Pancreas (tissue), 10 donors: Measurements from ENCODE around the gene HOXC10. TPM values are rescaled to one million over a fixed set of nuclear protein-coding genes. Genes with fewer than 3 reads are reported as not detected.

Experiments
- ATAC-seq, 4 donors: fragments of 200-7000 bp; cut with Tn5 transposase; one replicate each; pipeline versions ENCODE4 v1.8.0 to v1.9.1; 2020; ENCODE audit warnings: mild to moderate bottlenecking in 4 of 4, moderate library complexity in 4 of 4
- DNase-seq, 6 donors: peaks; one replicate each; pipeline ENCODE4 v3.0.0-alpha.2; 2020
- FAIRE-seq: peaks from 2 replicates; lab custom pipeline; 2012; peaks lifted over from hg19 to GRCh38; lab: Jason Lieb, UNC
- H3K27ac ChIP-seq, 4 donors: fragments of 200-600 bp; sonication (generic); 1 replicate in 3 of 4; 2 replicates in 1 of 4; pipeline versions ENCODE4 v1.5.0 to v1.8.0; 2020
- H3K27me3 ChIP-seq, 4 donors: fragments of 200-600 bp; one replicate each; pipeline ENCODE4 v1.8.0; 2021
- H3K36me3 ChIP-seq, 3 donors: fragments of 200-600 bp; sonication (generic) in 1 of 3; one replicate each; pipeline versions ENCODE4 v1.5.0 to v1.8.0; 2020 to 2021
- H3K4me1 ChIP-seq, 3 donors: fragments of 200-600 bp; one replicate each; pipeline ENCODE4 v1.8.0; 2021
- H3K4me3 ChIP-seq, 4 donors: fragments of 200-600 bp; sonication (generic) in 2 of 4; one replicate each; pipeline versions ENCODE4 v1.5.0 to v1.8.0; 2020 to 2021
- H3K9me3 ChIP-seq, 4 donors: fragments of 200-600 bp; one replicate each; pipeline ENCODE4 v1.8.0; 2021
- CTCF ChIP-seq, 4 donors: fragments of 200-600 bp; sonication (generic) in 3 of 4; IDR thresholded peaks; one replicate each; pipeline versions ENCODE4 v1.5.0 to v1.8.0; 2021; ENCODE audit warnings: antibody characterized with exemption in 4 of 4
- WGBS, 2 donors: extraction: QIAGEN DNeasy Blood & Tissue Kit; methylation state at CpG; one replicate each; pipeline ENCODE4 v1.1.7; 2013; 5-methylcytosine and 5-hydroxymethylcytosine counted together
- intact Hi-C, 3 donors: fragments of 100-400 bp; cut with DNase I; formaldehyde crosslinking; loops; one replicate each; pipeline versions ENCODE4 v1.11.1 to v1.14.2; 2022
- polyA plus RNA-seq, 2 donors: library from polyadenylated mRNA; stranded (reverse); fragments of 200-250 nt; gene quantifications; one replicate each; pipeline ENCODE4 v1.2.3, GENCODE V29; 2013
- total RNA-seq, 6 donors: library from RNA; stranded (reverse); fragmentation: NEBNext Ultra II Directional in 4 of 6; extraction: Animal tissue kit (Norgen Biotek cat#: 25700) in 4 of 6; gene quantifications; one replicate each; pipeline versions ENCODE4 v1.2.1 to v1.2.4, GENCODE V29; 2021 to 2023
- donor health status: healthy with polysubstance abuse.
- donor health status: DM: no; HTN: no; CAD: no; lungs with moderate emphysema.
- donor health status: DM: no; HTN: no; CAD: no.
- donor health status: control.
- donor health status: control.
- donor health status: Bipolar disorder and iron deficiency.
- donor health status: DM: yes; HTN: yes; CAD: no.
- donor health status: DM: no; HTN: no; CAD: no.
- donor health status: DM: no; HTN: no; CAD: no.
- donor health status: DM: yes; HTN: yes; CAD: no.

HOXC10 gene
- total and polyA plus RNA-seq, 8 donors, result 0.08 to 0.16 TPM; not detected in 6

GRCh38 chr12:53965281-53966084 lies 19.5 kb upstream of the HOXC10 start:
- Histone ChIP-seq H3K36me3 (no peaks in the 10 kb centered on the region), H3K9me3 (no peaks in the 10 kb centered on the region), H3K27ac (no peak overlapping the region), H3K4me1 (no peaks in the 10 kb centered on the region), H3K4me3 (no peak overlapping the region), H3K27me3 (peaks cover 8 to 66% (median 24%) of the 10 kb centered on the region in 4 donors)
- TF ChIP-seq CTCF (IDR thresholded peaks at IDR 0.05), result no peak
- 5 to 6% methylated on average over 18 of the region's 18 CpGs for WGBS, 2 donors
- FAIRE-seq, result no peak
- peak in 1 of 6 donors; percentile 23 for DNase-seq
- ATAC-seq, result no peak
- intact Hi-C loops, result no loop called here

- H3K4me1 ChIP-seq, result no peaks in the 10 kb centered on the region
- WGBS, 2 donors, result 7 to 8% methylated on average over 15 of the region's 15 CpGs
- H3K36me3 ChIP-seq, result no peaks in the 10 kb centered on the region
- ATAC-seq (no peak), FAIRE-seq (no peak), DNase-seq (no peak)
- H3K4me3 ChIP-seq, result no peak overlapping the region
- H3K27me3 ChIP-seq, result peaks cover 8 to 65% (median 18%) of the 10 kb centered on the region in 4 donors
- intact Hi-C loops, result no loop called here
- no peaks in the 10 kb centered on the region for H3K9me3 ChIP-seq
- H3K27ac ChIP-seq, result no peak overlapping the region
- TF ChIP-seq CTCF (IDR thresholded peaks at IDR 0.05), result no peak
These were observed 18.9 kb upstream of the HOXC10 start for GRCh38 chr12:53966085-53966384.

- peak in 1 of 6 donors; percentile 21 for DNase-seq
- no peak for FAIRE-seq
- Histone ChIP-seq H3K9me3 (no peaks in the 10 kb centered on the region), H3K36me3 (no peaks in the 10 kb centered on the region), H3K4me1 (no peaks in the 10 kb centered on the region), H3K4me3 (no peak overlapping the region), H3K27me3 (peaks cover 8 to 66% (median 17%) of the 10 kb centered on the region in 4 donors), H3K27ac (no peak overlapping the region)
- 10 to 14% methylated on average over 36 of the region's 36 CpGs for WGBS, 2 donors
- intact Hi-C loops, result no loop called here
- no peak for ATAC-seq
- no peak for TF ChIP-seq CTCF (IDR thresholded peaks at IDR 0.05)
These were observed 18.4 kb upstream of the HOXC10 start for GRCh38 chr12:53966385-53967133.

GRCh38 chr12:53967421-53967925 lies 17.5 kb upstream of the HOXC10 start:
- peaks cover 4 to 58% (median 18%) of the 10 kb centered on the region in 4 donors for H3K27me3 ChIP-seq
- H3K9me3 ChIP-seq, result no peaks in the 10 kb centered on the region
- 20 to 24% methylated on average over 5 of the region's 5 CpGs for WGBS, 2 donors
- no peak overlapping the region for H3K27ac ChIP-seq
- no peak for DNase-seq
- no peaks in the 10 kb centered on the region for H3K36me3 ChIP-seq
- H3K4me1 ChIP-seq, result no peaks in the 10 kb centered on the region
- H3K4me3 ChIP-seq, result no peak overlapping the region
- no peak for TF ChIP-seq CTCF (IDR thresholded peaks at IDR 0.05)
- ATAC-seq, result no peak
- intact Hi-C loops, result no loop called here
- no peak for FAIRE-seq
